ENCODE results near the gene RNF6. TPM values are rescaled to one million over a fixed set of nuclear protein-coding genes. Genes with fewer than 3 reads are reported as not detected.
"Not testable (repeated sequence)": the region's sequence is repeated elsewhere in the genome, so short reads cannot be mapped to it uniquely, and the experiment has no call there.

Gene RNF6
- 41.8 and 57.9 TPM in 2 replicates for total RNA-seq (2014; rRNA removed; shearing (Covaris generic))

- no peaks in the 10 kb centered on the region for H3K9me3 ChIP-seq (replicated peaks)
- H3K4me1 ChIP-seq (replicated peaks): peaks cover 20% of the 10 kb centered on the region
- peaks cover 42% of the 10 kb centered on the region for H3K36me3 ChIP-seq
- no peaks in the 10 kb centered on the region for H3K27me3 ChIP-seq (replicated peaks)
- DNase-seq (ENCODE audit: low read depth in 1 of 2, low spot score in 2 of 2): peak; percentile 92 to 94
- H3K4me3 ChIP-seq: peak within 1 kb of the TSS; percentile 85
- H3K27ac ChIP-seq: peak within 1 kb of the TSS; percentile 92
These were observed at the start of gene RNF6 for GRCh38 chr13:26221721-26222519. Gene RNF6, minus strand, starts transcription at chr13:26222314. Its CDS starts 2,665 bp downstream, at chr13:26219649.

GRCh38 chr13:26270707-26271106 lies 48.6 kb upstream of the RNF6 start:
- no peaks in the 10 kb centered on the region for H3K27me3 ChIP-seq (replicated peaks)
- no peaks in the 10 kb centered on the region for H3K36me3 ChIP-seq
- no peak overlapping the region for H3K4me3 ChIP-seq
- H3K9me3 ChIP-seq (replicated peaks): no peaks in the 10 kb centered on the region
- no peak overlapping the region for H3K27ac ChIP-seq
- no peak for DNase-seq (ENCODE audit: low read depth in 1 of 2, low spot score in 2 of 2)
- no peaks in the 10 kb centered on the region for H3K4me1 ChIP-seq (replicated peaks)

- Histone ChIP-seq H3K36me3 (no peaks in the 10 kb centered on the region), H3K4me1 (replicated peaks) (no peaks in the 10 kb centered on the region), H3K4me3 (no peak overlapping the region), H3K27me3 (replicated peaks) (no peaks in the 10 kb centered on the region), H3K9me3 (replicated peaks) (no peaks in the 10 kb centered on the region), H3K27ac (no peak overlapping the region)
- no peak for DNase-seq (ENCODE audit: low read depth in 1 of 2, low spot score in 2 of 2)
These were observed 44.2 kb upstream of the RNF6 start for GRCh38 chr13:26266311-26266710.

GRCh38 chr13:26262156-26262555 lies 40.0 kb upstream of the RNF6 start:
- Histone ChIP-seq H3K4me3 (no peak overlapping the region), H3K36me3 (no peaks in the 10 kb centered on the region), H3K9me3 (replicated peaks) (no peaks in the 10 kb centered on the region), H3K27ac (no peak overlapping the region), H3K27me3 (replicated peaks) (no peaks in the 10 kb centered on the region), H3K4me1 (replicated peaks) (no peaks in the 10 kb centered on the region)
- no peak for DNase-seq (ENCODE audit: low read depth in 1 of 2, low spot score in 2 of 2)

- Histone ChIP-seq H3K27me3 (replicated peaks) (no peaks in the 10 kb centered on the region), H3K9me3 (replicated peaks) (no peaks in the 10 kb centered on the region), H3K4me3 (no peak overlapping the region), H3K4me1 (replicated peaks) (no peaks in the 10 kb centered on the region), H3K27ac (no peak overlapping the region), H3K36me3 (no peaks in the 10 kb centered on the region)
- no peak for DNase-seq (ENCODE audit: low read depth in 1 of 2, low spot score in 2 of 2)
These were observed 37.5 kb upstream of the RNF6 start for GRCh38 chr13:26259634-26260033.

- DNase-seq (ENCODE audit: low read depth in 1 of 2, low spot score in 2 of 2): no peak
- H3K9me3 ChIP-seq (replicated peaks): no peaks in the 10 kb centered on the region
- H3K4me3 ChIP-seq: no peak overlapping the region
- no peak overlapping the region for H3K27ac ChIP-seq
- no peaks in the 10 kb centered on the region for H3K27me3 ChIP-seq (replicated peaks)
- no peaks in the 10 kb centered on the region for H3K36me3 ChIP-seq
- H3K4me1 ChIP-seq (replicated peaks): no peaks in the 10 kb centered on the region
These were observed 34.9 kb upstream of the RNF6 start for GRCh38 chr13:26257049-26257448.

- Histone ChIP-seq H3K27me3 (replicated peaks) (no peaks in the 10 kb centered on the region), H3K27ac (no peak overlapping the region), H3K4me3 (no peak overlapping the region), H3K4me1 (replicated peaks) (no peaks in the 10 kb centered on the region), H3K36me3 (no peaks in the 10 kb centered on the region), H3K9me3 (replicated peaks) (no peaks in the 10 kb centered on the region)
- DNase-seq (ENCODE audit: low read depth in 1 of 2, low spot score in 2 of 2): no peak
These were observed 33.7 kb upstream of the RNF6 start for GRCh38 chr13:26255691-26256277.

- H3K27me3 ChIP-seq (replicated peaks): no peaks in the 10 kb centered on the region
- peak overlapping the region; percentile 70 for H3K4me3 ChIP-seq
- DNase-seq (ENCODE audit: low read depth in 1 of 2, low spot score in 2 of 2): no peak
- H3K4me1 ChIP-seq (replicated peaks): no peaks in the 10 kb centered on the region
- no peaks in the 10 kb centered on the region for H3K9me3 ChIP-seq (replicated peaks)
- H3K27ac ChIP-seq: no peak overlapping the region
- no peaks in the 10 kb centered on the region for H3K36me3 ChIP-seq
These were observed 33.0 kb upstream of the RNF6 start for GRCh38 chr13:26255115-26255514.

- H3K9me3 ChIP-seq (replicated peaks): no peaks in the 10 kb centered on the region
- H3K27ac ChIP-seq: no peak overlapping the region
- H3K4me3 ChIP-seq: peak overlapping the region; percentile 70
- peak; percentile 25 to 39 for DNase-seq (ENCODE audit: low read depth in 1 of 2, low spot score in 2 of 2)
- H3K4me1 ChIP-seq (replicated peaks): no peaks in the 10 kb centered on the region
- no peaks in the 10 kb centered on the region for H3K36me3 ChIP-seq
- no peaks in the 10 kb centered on the region for H3K27me3 ChIP-seq (replicated peaks)
These were observed 32.5 kb upstream of the RNF6 start for GRCh38 chr13:26254583-26255111.

GRCh38 chr13:26253787-26254582 lies 31.9 kb upstream of the RNF6 start, which contains the start of gene CDK8:
Gene CDK8, plus strand, starts transcription at chr13:26254129. Its CDS starts 513 bp downstream, at chr13:26254642.
- DNase-seq (ENCODE audit: low read depth in 1 of 2, low spot score in 2 of 2): peak; percentile 82 to 94
- Histone ChIP-seq H3K4me1 (replicated peaks) (no peaks in the 10 kb centered on the region), H3K27me3 (replicated peaks) (no peaks in the 10 kb centered on the region), H3K4me3 (peak within 1 kb of the TSS; percentile 70), H3K9me3 (replicated peaks) (no peaks in the 10 kb centered on the region), H3K27ac (peak within 1 kb of the TSS; percentile 76), H3K36me3 (no peaks in the 10 kb centered on the region)

- H3K4me3 ChIP-seq: peak overlapping the region; percentile 70
- H3K27me3 ChIP-seq (replicated peaks): no peaks in the 10 kb centered on the region
- DNase-seq (ENCODE audit: low read depth in 1 of 2, low spot score in 2 of 2): no peak
- H3K4me1 ChIP-seq (replicated peaks): no peaks in the 10 kb centered on the region
- no peaks in the 10 kb centered on the region for H3K36me3 ChIP-seq
- H3K27ac ChIP-seq: peak overlapping the region; percentile 76; the same call in 1 of the 2 replicates
- no peaks in the 10 kb centered on the region for H3K9me3 ChIP-seq (replicated peaks)
These were observed 31.2 kb upstream of the RNF6 start for GRCh38 chr13:26253262-26253786.

- H3K4me1 ChIP-seq (replicated peaks); H3K4me3 ChIP-seq; H3K9me3 ChIP-seq (replicated peaks); H3K27me3 ChIP-seq (replicated peaks); H3K27ac ChIP-seq; H3K36me3 ChIP-seq; DNase-seq (ENCODE audit: low read depth in 1 of 2, low spot score in 2 of 2): not testable (repeated sequence)
These were observed 29.9 kb upstream of the RNF6 start for GRCh38 chr13:26252006-26252405.

GRCh38 chr13:26249551-26249950 lies 27.4 kb upstream of the RNF6 start:
- H3K4me1 ChIP-seq (replicated peaks): no peaks in the 10 kb centered on the region
- no peak for DNase-seq (ENCODE audit: low read depth in 1 of 2, low spot score in 2 of 2)
- H3K27ac ChIP-seq: no peak overlapping the region
- H3K27me3 ChIP-seq (replicated peaks): 0 out of 2 replicates have a peak, but pooled peaks cover 3% of the 10 kb centered on the region
- H3K36me3 ChIP-seq: no peaks in the 10 kb centered on the region
- no peaks in the 10 kb centered on the region for H3K9me3 ChIP-seq (replicated peaks)
- H3K4me3 ChIP-seq: no peak overlapping the region

Measured in SJSA1 (cell line).